Middle frontal gyrus (tissue), 1 donor: Measurements from ENCODE around the gene MRE11.

Experiments used
- DNase-seq: peaks from one replicate; pipeline ENCODE4 v3.0.0-alpha.2; 2015; ENCODE audit warnings: low spot score; ENCODE audit errors: extremely low spot score

Gene MRE11

DNA sequence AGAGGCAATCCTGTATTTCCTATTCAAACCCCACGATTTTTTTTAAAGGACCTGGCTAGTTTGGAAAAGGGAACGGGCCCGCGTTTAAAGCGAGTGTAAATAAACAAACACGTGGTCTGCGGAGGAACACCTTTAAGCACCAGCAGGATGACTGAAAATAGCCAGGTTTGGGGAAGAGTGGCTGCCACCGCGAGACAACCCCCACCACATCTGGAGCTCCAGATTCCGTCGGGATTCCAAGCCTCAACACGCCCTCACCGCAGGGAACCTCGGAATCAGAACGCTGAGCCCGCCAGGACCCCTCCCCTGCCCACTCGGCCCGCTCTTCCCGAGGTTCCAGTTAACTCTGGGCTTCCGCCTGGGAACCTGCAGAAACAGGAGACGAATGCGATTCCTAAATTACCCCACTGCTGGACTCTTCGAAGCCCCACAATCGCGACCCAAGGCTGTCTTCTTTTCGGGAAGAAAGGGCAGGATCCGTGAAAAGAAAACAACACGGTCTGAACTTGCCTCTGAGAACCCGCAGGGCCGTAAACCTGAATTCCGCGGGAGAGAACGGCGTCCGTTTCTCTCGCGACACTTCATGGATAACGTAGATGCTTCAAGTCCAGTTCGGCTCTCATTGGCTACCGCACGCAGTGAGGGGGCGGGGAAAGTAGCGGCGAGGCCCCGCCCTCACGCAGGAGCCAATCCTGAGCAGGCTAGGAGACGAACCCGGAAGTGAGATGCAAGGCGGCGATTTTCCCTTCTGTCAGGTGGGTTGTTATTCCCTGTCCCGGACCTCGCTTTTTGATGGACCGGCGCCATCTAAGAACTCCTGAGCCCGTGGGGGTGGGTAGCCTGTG, at the start of gene MRE11, which contains the start of gene ANKRD49:
MRE11 (minus strand) TSS at position 564 of the 845 bp plus-strand sequence. CDS start 1,043 bp downstream, outside the sequence.
ANKRD49 (plus strand) TSS at position 704 of the 845 bp plus-strand sequence. CDS start 2,710 bp downstream, outside the sequence.
- peak; percentile 98 for DNase-seq

DNA sequence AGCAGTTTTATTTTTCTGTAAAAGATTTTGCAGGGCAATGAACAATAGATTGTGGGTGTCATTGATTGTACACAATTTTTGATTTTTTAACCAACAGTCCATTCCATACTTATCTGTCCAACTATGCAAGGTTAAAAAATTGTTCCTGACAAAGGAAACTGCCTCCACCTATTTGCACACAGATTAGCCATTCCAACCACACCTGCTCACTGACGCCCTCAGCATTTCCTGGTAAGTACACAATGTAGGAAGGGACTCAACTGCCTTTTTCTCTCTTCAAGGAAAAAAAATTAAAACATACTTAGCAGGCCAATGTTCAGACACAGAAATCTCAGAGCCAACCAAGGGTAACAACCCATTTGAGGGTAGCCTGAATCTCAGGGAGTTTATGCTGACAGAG, 45.8 kb upstream of the MRE11 start:
- no peak for DNase-seq

DNA sequence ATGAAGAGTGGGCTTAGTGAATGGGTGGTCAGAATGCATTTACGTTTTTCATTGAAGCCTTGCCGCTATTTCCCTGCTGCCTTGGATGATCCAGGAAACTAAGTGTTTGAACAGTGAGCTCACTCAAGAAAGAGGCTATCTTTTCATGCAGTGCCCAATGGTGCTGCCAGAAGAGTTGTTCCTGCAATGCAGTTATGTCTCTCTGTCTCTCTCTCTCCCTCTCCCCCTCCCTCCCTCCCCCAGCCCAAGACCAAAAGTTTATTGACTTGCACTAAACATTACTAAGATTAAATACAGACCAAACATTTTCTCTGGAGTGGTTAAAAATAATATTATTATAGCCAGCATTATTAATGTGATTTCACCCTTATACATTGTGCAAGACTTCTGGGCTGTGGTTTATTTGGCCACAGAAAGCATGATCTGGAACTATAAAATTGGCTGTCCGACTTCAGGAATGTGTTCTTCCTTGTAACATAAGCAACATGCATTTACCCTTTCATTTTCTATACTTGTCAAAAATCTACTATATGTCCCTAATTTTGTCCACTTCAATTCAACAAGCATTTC, 43.5 kb upstream of the MRE11 start:
- no peak for DNase-seq

DNA sequence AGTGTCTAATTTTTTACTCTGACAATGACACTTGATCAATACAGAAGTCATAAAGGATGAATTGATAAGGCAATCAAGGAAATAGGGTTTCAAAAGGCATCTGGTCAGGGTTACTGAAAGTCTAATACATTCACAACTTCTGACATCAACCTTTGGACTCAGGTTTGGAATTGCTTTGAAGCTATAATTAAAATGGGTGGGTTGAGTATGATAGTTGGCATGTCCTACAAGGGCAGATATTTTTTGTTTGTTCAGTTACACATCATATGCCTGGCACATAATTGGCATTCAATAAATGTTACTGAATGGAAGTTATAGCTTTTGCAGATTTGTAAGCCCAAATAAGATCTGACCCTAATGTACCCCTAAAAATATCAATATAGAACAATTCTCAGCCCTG, 42.7 kb upstream of the MRE11 start:
- DNase-seq, result no peak

DNA sequence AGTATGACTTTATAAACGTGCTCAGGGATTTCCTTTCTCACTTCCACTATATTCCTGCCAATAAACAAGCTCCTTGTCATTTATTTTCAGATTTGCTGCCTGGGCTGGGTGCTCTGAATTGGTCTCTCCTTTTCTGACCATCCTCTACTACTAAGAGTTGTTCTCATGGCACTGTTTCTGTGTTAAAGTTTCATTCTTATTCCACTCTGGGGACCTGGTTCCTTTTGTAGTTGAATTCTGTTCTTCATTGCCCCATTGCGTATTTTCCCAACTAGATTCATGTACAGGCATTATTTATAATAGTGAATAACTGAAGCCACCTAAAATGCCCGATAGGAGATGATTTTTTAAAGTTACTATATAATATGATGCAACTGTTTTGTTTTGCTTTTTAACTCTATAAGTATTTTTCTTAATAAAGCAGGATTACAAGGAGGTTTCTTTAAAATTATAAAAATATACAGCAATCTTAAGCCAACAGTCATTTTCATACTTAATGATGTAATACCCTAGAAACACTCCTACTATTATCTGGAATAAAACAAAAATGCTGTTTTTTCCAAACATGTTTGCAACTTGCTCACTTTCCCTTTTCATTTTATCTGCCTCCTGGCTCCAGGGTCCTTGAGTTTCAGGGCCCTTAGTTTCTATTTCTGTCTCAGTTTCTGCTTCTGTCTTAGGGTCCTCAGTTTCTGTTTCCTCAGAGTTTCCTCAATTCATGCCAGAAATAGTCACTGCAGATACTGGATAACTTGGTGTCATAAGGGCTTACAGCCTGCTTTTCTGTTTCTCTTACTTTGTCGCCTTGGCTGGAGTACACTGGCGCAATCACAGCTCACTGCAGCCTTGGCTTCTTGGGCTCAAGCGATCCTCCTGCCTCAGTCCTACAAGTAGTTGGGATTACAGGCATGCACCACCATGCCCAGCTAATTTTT, 40.3 kb upstream of the MRE11 start:
- no peak for DNase-seq

DNA sequence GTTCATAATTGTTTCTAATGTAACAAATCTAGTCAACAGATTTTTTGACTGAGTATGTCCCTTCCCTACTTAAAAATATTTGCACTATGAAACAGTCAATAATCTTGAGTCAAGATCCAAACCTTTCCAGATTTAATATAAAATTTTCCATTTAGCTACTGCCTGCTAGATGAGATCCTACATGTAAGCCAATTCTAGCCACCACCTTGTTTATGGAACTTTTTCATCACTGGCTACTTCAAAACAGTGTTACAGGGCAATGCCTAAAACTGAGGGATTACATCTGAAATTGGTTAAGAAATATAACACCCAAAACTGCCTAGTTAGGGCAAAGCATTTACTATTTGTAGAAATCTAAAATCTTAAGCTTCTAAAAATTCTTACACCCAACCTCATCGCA, 39.6 kb upstream of the MRE11 start:
- DNase-seq, result no peak

DNA sequence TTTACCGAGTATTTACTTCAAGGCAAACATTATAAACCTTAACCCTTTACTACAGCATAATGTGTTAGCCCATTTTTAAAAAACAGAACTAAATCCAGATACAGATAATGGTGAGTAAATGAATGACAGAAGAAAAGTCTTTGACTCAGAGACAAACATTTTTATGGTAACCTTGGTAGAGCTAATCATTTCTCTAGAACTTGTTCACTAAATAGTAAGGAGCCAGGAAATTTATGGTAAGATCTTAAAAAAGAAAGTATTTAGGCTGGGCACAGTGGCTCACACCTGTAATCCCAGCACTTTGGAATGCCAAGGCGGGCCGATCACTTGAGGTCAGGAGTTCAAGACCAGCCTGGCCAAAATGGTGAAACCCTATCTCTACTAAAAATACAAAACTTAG, 38.6 kb upstream of the MRE11 start:
- DNase-seq, result no peak

DNA sequence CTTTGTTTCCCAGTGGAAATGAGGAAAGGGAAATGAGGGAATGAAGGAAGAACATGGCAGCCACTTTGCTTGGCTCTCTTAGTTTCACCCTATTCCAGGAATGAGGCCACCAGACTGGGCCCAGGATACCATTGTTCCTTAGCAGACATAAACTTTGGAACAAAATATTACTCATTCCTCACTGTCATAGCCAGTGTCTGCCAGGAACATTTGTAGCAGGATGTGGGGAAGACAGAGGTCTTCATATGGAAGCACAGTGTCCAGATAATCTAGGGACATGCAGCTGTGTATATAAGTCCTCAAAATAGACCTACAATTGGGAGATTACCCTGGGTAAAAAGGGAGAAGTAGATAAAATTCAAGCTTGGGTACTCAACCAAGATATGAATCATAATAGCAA, 34.9 kb upstream of the MRE11 start:
- DNase-seq, result no peak

DNA sequence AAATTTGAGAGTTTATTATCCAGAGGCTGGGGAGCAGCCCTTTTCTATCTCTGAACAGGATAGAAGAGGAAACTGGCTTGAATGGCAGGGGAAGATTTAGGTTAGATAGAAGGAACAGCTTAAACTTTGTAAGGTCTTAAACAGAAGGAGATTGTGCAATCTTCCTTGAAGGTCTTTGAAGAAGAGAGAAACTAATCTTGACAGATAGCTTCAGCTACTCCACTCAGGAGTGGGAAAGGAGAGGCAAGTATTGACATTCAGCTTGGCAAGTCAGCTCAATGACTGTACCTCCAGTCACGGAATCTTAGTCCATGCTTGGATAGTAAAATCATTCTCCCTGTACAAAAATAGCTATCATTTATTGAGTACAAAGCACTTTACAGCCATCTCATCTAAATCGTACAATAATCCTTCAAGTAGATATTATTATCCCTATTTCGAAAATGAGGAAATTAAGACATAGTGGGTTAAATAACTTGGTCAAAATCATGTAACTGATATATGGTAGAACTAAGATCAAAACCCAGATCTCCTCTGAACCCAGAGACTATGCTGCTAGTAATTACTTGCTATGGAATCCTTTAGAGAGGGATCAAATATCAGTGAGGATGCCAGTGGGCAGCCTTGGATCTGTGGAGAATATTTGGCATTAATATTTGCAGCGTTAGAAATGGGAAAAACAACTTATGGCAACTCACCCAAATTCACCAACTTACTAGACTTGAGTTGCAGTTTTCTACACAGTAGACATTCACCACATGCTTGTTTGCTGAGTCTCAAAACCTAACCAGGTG, 33.2 kb upstream of the MRE11 start:
- DNase-seq, result no peak

DNA sequence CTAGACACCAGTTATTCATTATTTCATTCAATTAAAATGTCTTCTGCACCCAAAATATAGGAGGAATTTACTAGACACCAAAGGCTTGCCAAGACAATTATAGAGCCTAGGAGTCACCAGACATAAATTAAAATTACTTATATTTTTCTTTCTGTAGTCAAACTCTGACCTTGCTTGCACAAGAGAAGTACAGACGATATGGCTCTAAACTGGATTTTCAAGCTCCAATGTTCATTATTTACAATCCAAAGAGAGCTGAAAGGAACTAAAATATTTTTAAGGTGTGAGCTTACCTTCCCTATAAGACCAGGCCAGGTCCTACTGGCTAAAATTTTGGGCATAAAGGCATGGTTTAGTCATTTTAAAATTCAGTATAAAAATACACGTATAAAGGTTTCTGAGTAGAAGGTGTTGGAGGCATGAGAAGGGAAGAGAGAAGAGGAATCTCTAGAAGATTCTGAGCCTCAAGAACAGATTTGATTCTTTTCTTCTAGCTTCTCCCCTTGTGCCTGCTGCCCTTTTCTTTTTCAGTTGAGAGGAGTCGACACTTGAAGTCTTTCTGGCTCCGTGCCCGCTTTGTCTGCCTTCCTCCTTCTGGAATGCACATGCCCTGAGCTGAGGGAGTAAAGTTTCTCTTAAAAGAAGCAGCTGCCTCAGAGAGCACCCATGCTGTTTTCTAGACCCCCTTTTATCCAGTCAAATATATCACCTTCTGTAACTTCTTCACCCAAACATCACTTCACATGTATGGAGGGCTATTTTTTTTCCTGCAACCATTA, 32.1 kb upstream of the MRE11 start:
- DNase-seq, result no peak

DNA sequence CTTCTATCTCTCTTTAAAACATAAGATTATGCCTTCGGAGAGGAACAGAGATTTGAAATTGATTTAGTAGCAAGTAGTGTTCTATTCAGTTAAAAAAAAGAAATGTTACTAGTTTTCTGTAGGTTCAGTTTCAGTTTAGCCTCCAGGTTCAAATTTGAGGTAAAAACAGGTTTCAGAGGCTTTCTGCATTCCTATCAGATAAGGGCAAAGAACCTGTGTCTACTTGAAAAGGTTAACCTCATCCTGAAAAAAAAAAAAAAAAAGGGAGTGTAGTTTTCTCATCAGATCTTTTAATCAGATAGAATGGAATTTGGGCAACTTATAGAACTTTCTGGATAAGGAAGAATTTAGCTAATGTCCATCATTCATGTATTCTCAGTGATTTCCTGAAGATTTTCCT, 30.7 kb upstream of the MRE11 start:
- DNase-seq, result no peak

DNA sequence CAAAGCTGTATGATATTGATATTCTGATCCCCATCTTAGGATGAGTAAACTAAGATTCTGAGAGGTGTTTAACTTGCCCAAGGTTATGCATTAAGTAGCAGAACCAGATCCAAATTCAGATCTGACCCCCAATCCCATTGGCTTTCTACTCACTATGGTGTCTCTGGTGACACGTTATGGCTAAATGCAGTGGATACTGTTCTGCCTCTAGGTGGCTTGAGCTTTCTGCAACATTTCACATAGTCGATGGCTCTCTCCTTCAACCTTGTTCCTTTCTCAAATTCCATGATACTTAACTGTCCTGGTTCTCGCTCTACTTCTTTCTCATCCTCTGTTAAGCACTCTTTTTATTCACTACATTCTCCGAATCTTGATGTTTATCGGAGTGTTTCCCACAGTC, 28.0 kb upstream of the MRE11 start:
- no peak for DNase-seq

DNA sequence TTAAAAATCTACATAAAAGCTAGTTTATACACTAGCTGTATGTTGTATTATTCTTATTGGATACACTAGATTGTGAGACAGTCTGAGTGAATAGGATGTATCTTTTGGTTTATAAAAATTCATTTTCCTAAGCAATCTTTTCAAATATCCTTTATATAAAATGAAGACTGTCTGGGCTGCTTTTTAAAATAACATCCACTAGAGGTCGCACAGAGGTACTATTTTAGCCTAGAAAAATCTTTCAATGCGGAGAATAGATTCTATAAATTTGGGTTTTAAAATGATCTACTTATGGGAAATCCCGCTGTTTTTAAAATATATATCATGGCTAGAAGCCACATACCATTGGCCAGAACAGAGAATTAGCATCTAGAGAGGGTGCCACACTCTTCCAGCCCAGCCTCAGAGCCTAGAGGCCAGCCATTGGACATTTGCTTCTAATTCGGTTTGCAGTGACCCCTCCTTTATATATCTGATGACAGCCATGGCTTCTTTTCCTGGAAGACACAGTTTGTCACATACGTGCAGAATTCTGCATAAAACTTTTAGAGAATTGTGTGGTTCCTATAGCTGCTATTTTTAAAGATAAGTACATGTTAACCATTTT, 25.9 kb upstream of the MRE11 start:
- DNase-seq, result peak; percentile 51

DNA sequence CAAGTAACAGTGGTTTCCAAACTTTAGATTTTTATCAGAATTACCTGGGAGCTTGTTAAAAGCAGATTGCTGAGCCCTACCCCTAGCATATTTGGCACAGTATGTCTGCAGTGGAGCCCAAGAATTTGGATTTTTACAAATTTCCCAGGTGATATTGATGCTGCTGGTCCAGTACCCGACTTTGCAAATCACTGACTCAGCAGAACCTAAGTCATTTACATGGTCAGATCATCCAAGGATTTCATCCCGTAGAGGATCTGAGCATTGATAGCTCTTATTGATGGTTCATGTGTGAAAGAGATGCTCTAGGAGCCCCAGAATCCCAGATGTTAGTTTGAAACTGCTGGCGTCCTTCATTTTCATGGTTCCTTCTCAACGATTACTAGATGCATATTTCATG, 24.7 kb upstream of the MRE11 start:
- no peak for DNase-seq

DNA sequence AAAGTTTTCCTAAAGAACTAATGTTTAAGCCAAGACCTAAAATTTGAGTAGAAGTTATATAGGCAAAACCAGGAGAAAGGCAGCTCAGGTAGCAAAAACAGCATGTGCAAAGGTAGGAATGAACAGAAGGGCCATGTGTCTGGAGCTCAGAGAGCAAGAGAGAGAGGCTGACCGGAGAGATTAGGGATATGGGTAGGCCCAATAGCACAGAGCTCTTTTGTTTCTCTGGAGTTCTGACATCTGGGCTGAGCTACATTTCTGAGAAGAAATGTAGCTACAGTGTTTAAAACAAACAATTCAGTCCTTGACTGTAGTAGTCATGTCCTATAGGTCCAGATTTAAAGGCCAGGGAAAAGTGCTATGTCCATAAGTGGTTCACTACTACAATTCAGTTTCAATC, 23.1 kb upstream of the MRE11 start:
- DNase-seq, result no peak

DNA sequence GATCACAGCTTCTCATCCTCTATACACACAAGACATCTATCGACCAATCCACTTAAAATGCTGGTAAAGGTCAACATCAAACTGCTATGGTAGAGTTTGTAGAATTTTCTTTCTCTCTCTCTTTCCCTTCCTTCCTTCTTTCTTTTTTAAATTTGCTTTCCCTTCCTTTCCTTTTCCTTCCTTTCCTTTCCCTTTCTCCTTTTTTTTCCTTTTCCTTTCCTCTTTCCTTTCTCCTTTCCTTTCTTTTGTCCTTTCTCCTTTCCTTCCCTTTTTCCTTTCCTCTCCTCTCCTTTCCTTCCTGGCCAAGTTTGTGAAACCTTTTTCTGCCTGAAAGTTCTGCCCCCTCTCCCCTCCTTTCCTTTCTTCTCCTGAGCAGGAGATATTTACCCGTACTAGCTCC, 21.8 kb upstream of the MRE11 start:
- DNase-seq, result no peak

DNA sequence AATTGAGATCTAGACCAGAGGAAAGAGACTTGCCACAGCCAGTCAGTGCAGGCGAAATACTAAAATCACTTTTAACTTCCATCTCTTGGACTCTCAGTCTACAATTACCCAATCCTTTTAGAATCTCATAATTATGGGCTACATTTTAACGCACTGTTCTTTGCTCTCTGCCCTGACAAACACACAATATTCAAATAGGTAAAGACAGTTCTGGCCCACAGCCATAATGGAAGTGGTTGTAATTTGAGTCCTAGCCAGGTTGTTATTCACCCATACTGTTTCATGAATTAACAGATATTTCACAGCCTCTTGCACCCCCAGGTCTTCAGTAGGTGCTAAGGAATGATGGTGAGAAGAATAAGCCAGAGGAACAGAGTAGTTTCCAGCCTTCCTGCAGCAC, 19.4 kb upstream of the MRE11 start:
- DNase-seq, result no peak

DNA sequence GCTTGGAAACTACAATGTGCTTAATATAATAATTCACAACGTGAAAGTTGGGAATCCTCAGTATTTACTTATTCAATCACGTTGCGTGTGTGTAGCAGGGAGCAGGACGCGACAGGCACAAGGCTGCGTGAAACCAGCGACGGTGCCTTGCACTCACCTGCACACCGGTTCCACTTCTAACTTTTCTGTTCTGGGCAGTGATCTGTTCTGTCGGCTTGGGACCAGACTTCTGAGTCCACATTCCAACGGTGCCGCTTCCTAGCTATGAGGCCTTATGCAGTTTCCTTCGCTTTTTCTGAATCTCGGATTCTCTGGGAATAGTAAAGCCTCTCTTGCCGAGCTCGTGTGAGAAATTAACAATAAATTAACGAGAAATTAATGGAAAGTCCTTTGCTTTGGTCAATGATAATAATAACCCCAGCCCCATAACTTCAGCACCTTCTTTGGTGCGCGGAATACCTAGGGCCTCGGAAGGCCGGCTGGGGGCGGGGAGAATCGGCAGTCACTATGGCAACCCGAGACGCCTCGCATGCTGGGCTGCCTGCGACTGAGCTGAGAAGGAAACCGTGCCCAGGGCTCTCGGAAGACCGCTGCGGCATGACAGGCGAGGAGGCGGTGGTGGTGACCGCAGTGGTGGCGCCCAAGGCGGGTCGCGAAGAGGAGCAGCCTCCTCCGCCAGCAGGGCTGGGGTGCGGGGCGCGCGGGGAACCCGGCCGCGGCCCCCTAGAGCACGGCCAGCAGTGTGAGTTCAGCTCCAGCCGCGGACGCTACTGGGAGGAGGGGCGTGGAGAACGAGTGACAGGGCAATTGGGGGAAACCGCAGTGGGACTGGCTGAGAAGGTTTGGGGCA, 18.5 kb upstream of the MRE11 start, which contains the start of gene C11orf97:
C11orf97 (plus strand) TSS at position 530 of the 850 bp plus-strand sequence; CDS start at position 598, 68 bp downstream.
- peak; percentile 11 for DNase-seq

DNA sequence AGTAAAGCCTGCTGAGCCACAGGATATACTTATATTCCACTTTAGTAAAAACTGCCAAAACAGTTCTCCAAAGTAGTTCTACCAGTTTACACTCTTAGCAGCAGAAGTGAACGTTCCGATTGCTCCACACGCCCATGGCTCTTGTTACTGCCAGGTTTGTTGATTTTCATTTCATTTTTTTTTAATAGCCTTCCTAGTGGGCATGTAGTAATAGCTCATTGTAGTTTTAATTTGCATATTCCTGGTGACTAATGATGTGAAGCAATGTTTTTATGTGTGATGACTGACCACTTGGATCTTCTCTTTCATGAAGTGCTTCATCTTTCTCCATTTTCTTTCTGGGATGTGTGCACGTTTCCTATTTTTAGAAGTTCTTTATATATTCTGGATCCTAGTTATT, 13.8 kb upstream of the MRE11 start:
- no peak for DNase-seq
